SH-SY5Y (cell line): Measurements from ENCODE around the gene RPS8.

Experiments
- GATA2 ChIP-seq: IDR thresholded peaks from 2 replicates; pipeline ENCODE4 v1.6.1; 2011; ENCODE audit warnings: mild to moderate bottlenecking, low read depth, low read length
- GATA3 ChIP-seq: IDR thresholded peaks from 2 replicates; pipeline ENCODE4 v1.6.1; 2011; ENCODE audit warnings: low read depth, mild to moderate bottlenecking, low read length, moderate library complexity

The RPS8 gene

DNA sequence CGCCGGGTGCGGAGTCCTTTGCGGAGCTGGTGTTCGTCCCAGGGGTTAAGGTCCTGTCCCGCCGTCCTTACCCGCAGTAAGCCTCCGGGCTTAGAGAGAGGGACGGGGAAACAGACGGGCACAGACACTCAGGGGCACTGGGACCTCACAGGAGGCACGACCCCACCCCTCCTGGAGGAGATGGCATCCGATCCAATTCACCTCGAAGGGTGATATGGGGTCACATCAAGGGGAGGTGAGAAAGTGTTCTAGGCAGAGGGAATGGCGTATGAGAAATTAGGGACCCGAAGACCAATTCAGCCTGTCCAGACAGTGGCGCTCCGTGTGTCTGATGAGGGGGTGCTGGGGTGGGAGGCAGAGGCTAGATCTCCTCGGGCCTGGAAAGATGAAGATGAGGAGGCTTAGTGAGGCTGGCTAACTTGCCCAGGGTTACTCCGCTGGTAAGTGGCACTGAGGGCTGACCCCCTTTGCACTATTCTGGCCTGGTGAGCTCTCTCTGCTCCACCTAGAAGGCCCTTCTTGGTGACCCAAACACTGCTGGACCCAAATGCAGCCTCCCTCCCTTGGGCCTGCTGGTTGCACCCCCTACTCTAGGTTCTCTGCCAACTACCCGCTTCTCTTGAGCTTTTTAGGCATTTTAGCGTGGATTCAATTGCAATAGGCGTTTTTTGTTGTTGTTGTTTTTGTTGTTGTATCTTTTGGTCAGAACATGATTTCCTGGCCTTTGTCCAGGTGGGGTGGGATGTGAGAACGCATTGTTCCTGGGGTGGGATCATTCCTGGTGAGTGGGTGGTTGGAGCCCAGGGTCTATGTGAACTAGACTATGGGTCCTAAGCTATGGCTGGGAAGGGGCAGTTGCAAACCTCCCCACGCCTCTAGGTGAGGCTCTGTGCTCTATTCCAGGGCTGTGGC lies 45.2 kb downstream of the RPS8 start:
- TF ChIP-seq GATA3 (no peak), GATA2 (no peak)

DNA sequence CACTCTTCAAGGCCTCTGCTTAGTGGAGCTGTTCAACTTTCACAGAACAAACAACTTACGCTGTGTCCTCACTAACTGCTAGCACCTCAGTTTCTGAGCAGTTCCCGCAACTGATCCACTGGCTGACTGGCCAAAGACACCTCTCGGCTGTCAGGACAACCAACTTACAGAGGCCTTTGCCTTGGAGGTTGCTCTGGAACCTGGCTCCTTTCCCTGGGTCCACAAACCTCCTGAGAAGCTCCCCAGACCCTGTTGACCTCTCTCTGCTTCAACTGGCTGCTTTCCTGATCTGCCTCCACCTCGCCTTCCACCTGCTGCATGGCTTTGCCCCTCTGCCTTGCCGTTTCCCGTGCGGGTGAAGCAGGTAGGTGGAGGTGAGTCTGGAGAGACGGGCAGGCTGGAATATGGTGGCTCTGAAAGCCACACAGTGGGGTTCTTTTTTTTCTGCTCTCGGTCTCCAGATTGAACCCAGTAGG lies 45.9 kb downstream of the RPS8 start:
- no peak for TF ChIP-seq GATA3
- no peak for TF ChIP-seq GATA2

DNA sequence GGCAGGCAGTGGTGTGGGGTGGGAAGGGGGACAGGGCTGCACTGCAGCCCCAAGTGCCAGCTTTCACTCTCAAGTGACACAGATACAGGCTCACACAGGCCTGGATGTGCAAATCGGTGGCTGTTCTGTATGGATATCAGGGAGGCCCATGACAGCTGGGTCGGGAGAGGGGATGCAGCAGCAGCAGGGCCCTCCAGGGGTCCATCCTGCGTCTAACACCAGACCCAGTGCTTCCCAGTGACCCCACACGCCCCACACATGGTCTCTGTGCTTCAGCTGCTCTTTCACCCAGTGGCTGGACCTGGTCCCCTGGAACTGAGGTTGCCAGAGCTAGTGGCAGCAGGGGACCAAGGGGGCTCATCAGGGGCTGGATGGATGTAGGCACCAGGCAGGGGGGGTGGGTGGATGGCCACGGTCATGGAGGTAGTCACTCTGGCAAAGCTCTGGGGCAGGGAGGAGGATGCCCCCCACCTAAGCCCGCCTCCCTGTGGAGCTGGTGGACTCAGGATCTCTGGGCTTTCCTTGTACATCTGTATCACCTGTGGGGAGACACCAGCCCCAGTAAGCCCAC lies 46.9 kb downstream of the RPS8 start:
- TF ChIP-seq GATA2 (no peak), GATA3 (no peak)

DNA sequence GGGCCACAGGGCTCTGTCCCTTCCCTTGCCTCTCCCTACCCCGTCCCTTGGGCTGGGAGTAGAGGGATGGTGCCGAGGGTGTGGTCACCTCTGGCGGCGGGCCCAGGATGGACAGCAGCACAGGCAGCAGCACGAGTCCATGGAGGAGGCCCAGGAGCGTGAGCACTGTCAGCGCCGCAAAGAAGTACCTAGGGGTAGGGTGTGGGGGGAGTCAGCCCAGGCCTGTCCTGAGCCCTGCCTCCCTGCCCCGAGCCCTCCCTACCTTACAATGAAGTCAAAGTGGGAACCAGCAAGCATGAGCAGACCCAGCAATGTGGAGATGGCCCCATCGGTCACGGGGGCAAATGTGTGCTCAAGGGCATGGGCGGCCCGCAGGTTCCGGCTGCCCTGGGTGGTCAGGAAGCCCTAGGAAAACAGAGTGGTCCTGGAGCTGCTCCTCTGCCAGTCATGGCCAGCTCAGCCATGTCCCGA lies 47.7 kb downstream of the RPS8 start:
- TF ChIP-seq GATA3 (no peak), GATA2 (no peak)

DNA sequence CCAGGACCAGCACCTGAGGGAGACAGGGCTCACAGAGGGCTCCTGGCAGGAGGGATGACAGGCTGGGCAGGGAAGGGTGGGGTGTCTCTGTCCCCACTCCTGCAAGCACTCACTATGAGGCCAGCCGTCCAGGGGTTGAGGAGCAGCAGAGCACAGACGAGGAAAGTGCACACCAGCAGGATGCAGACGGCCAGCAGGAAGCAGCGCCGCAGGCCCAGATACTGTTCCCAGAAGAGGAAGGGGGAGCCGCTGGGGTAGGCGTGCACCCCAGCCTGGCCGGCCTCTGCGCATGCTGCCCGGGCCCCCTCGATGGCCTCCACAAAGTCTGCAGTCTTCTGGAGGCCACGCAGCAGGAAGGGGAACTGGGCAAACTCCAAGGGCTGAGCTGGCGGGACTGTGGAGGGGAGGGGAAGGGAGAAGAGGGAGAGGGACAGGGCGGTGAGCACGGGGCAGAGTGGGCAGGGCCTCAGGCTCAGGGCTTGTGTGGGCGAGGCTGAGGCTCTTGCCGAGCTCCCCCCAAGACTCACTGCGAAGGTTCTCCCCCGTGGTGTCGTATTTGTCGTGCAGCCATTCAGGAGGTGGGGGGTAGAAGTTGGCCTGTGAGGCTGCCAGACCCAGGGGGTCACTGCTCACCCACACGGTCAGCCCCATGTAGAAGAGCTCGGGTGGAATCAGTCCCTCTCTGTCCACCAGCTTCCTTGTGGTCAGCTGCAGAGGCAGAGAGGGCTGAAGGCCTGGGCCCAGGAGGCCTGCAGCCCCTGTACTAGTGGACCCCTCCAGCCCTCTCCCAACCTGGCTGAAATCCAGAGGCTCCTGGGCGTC lies 51.2 kb downstream of the RPS8 start:
- no peak for TF ChIP-seq GATA3
- no peak for TF ChIP-seq GATA2

DNA sequence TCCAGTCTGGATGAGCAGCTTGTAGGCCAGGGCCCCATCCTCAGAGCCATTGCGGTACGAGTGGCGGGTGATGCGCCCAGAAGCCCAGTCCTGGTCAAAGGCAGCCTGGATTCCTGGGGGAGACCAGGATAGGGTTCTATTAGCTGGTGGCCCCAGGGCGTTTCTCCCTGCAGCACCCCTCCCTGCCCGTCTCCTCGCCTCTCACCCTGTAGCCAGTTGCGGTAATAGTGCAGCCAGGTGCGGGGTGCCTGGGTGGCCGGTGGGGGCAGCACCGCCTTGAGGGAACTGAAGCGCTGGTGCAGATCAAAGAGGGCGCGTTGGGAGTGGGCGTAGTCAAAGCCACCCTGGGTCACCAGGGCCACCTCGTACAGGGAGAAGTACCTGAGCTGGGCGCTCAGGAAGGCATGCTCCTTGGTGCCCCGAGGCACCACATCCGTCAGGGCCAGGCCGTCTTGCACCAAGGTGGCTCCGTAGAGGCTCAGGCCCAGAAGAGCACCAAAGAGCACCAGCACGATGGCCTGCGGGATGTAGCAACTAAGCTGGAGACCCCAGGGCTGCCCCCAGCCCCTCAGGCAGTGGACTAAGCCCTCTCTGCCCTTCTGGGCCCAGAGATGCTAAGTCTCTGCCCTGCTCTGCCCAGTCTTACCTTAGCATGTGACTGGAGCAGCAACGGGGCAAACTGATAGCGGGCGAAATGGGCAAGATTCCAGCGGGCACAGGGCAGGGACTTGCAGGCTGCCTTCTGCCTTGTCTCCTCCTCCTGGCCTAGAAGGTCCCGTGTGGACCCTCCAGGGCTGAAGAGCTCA lies 52.1 kb downstream of the RPS8 start:
- no peak for TF ChIP-seq GATA2
- TF ChIP-seq GATA3, result no peak

DNA sequence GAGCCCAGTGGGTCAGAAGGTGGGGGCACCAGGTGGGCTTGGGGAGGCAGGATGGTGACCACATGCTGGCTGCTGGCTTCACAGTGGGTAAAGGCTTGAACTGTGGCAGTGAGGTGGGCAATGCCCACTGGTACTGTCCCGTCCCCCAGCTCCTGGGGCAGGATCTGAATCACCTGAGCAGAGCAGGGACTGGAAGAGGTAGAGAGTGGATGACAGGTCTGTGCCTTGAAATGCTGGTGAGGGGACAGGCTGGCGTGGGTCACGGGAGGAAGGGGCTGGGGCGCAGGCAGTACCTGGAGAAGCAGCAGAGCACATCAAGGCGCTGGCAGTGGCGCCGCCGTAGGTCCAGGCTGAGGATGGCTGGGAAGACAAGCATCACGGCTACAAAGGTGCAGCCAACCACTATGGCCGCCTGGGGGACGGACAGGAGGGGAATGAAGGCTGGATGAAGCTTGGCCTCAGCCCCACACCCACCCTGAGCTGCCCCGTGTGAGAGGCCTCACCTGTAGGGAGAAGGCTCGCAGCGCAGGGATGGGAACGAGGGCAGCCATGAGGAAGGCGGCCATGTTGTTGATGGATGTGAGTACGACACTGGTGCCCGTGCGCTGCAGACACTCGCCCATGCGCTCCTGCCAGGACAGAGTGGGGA lies 52.8 kb downstream of the RPS8 start:
- TF ChIP-seq GATA2, result no peak
- TF ChIP-seq GATA3, result no peak
